Body of pancreas (tissue), 4 donors: ENCODE measurements around the gene KLHL6.

ENCODE experiments used
- CTCF ChIP-seq, 7 experiments: fragments of 450-650 bp in 4 of 7; fragments of 200-600 bp in 3 of 7; sonication (generic) in 3 of 7; IDR thresholded peaks; one replicate each; pipeline ENCODE4 v1.5.1; 2016 to 2019; ENCODE audit warnings: antibody characterized with exemption in 7 of 7
- POLR2A ChIP-seq, 3 donors: fragments of 450-650 bp; IDR thresholded peaks; one replicate each; pipeline ENCODE4 v1.6.1; 2016; ENCODE audit warnings: antibody characterized with exemption in 3 of 3, mild to moderate bottlenecking in 2 of 3

- TF ChIP-seq CTCF (IDR thresholded peaks at IDR 0.05) (no peak), POLR2A (IDR thresholded peaks at IDR 0.05) (no peak)
Observed at GRCh38 chr3:183536238-183536880, 19.1 kb downstream of the KLHL6 start.
